PFSK-1 (cell line): ENCODE data around the gene FTCDNL1.

ENCODE experiments used
- FOXP2 ChIP-seq: optimal IDR thresholded peaks from 2 replicates; pipeline ENCODE3; 2011; ENCODE audit warnings: borderline replicate concordance, control low read depth, inconsistent platforms; ENCODE audit not compliant: insufficient read depth; ENCODE audit errors: extremely low read length, extremely low read depth
- POLR2AphosphoS5 ChIP-seq: IDR thresholded peaks from 2 replicates; pipeline ENCODE4 v1.6.1; 2012; ENCODE audit warnings: low read depth, mild to moderate bottlenecking, control low read depth, low read length, moderate library complexity
- REST ChIP-seq, 2 experiments: IDR thresholded peaks; 2 replicates each; pipeline versions ENCODE4 v1.6.1 to v1.8.0; 2011 to 2012; ENCODE audit warnings: low read depth in 2 of 2, low read length in 2 of 2, control low read depth in 1 of 2, inconsistent platforms in 1 of 2, mild to moderate bottlenecking in 1 of 2, moderate library complexity in 1 of 2; ENCODE audit not compliant: insufficient read depth in 1 of 2
- SIN3A ChIP-seq: IDR thresholded peaks from 2 replicates; pipeline ENCODE4 v1.6.1; 2012; ENCODE audit warnings: mild to moderate bottlenecking, low read length, moderate library complexity, borderline replicate concordance; ENCODE audit not compliant: insufficient read depth
- TAF1 ChIP-seq: IDR thresholded peaks from 2 replicates; pipeline ENCODE4 v1.6.1; 2012; ENCODE audit warnings: low read length, control low read depth, borderline replicate concordance; ENCODE audit not compliant: insufficient read depth

FTCDNL1 gene

GRCh38 chr2:199869227-199869541, 18.2 kb upstream of the FTCDNL1 start:
- TF ChIP-seq SIN3A (no peak), POLR2AphosphoS5 (no peak), REST (IDR thresholded peaks at IDR 0.05; ENCODE audit: insufficient read depth in 1 of 2, low read depth in 2 of 2, low read length in 2 of 2) (no peak), FOXP2 (no peak), TAF1 (no peak)

- no peak for TF ChIP-seq FOXP2
- no peak for TF ChIP-seq TAF1
- no peak for TF ChIP-seq REST (IDR thresholded peaks at IDR 0.05; ENCODE audit: insufficient read depth in 1 of 2, low read depth in 2 of 2, low read length in 2 of 2)
- no peak for TF ChIP-seq POLR2AphosphoS5
- TF ChIP-seq SIN3A, result no peak
These were observed 17.6 kb upstream of the FTCDNL1 start for GRCh38 chr2:199868431-199869226.

- TF ChIP-seq FOXP2 (no peak), TAF1 (no peak), SIN3A (no peak), REST (IDR thresholded peaks at IDR 0.05; ENCODE audit: insufficient read depth in 1 of 2, low read depth in 2 of 2, low read length in 2 of 2) (no peak), POLR2AphosphoS5 (no peak)
These were observed 14.9 kb upstream of the FTCDNL1 start for GRCh38 chr2:199865905-199866304.

- TF ChIP-seq SIN3A, result no peak
- TF ChIP-seq REST (IDR thresholded peaks at IDR 0.05; ENCODE audit: insufficient read depth in 1 of 2, low read depth in 2 of 2, low read length in 2 of 2), result no peak
These were observed 11.8 kb upstream of the FTCDNL1 start for GRCh38 chr2:199862788-199863187.

- TF ChIP-seq POLR2AphosphoS5 (no peak), FOXP2 (no peak), TAF1 (no peak), REST (IDR thresholded peaks at IDR 0.05; ENCODE audit: insufficient read depth in 1 of 2, low read depth in 2 of 2, low read length in 2 of 2) (no peak), SIN3A (no peak)
These were observed 10.3 kb upstream of the FTCDNL1 start for GRCh38 chr2:199861132-199861774.
